Stimulated activated CD8-positive, alpha-beta memory T cell treated with anti-CD3 and anti-CD28 coated beads, Interleukin-15, amount 100 ng/mL, for 1 hour (primary cell): ENCODE data around the gene OAF.
"Not testable (repeated sequence)": the region's sequence is repeated elsewhere in the genome, so short reads cannot be mapped to it uniquely, and the experiment has no call there.

Experiments
- DNase-seq: peaks from one replicate; pipeline ENCODE4 v3.0.0-alpha.2; 2020; ENCODE audit warnings: low read depth

Gene OAF

DNA sequence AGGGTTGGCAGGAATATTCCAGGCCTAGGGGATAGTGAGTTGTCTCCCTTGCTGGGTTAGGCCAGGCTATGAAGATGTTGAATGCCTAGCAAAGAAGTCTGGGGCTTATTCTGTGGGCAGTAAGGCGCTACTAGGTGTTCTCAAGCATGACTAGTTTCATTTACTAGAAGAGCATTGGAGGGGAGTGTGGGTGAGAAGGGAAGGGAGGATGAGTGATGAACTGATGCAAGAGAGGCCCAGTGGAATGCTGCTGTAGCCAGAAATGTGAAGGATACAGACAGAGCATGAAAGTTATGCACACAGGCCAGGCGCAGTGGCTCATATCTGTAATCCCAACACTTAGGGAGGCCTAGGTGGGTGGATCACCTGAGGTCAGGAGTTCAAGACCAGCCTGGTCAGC lies 62.6 kb downstream of the OAF start:
- no peak for DNase-seq

DNA sequence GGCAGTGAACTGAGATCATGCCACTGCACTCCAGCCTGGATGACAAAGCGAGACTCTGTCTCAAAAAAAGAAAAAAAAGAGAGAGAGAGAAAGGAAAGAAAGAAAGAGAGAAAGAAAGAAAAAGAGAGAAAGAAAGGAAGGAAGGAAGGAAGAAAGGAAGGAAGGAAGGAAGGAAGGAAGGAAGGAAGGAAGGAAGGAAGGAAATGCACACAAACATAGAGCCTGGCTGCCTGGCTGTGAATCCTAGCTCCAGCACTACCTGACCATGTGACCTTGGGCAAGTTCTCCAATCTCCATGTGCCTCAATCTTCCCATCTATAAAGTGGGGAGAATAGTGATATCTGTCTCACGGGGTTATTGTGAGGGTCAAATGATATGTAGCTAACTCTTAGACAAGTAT lies 63.1 kb downstream of the OAF start:
- DNase-seq, result not testable (repeated sequence)

DNA sequence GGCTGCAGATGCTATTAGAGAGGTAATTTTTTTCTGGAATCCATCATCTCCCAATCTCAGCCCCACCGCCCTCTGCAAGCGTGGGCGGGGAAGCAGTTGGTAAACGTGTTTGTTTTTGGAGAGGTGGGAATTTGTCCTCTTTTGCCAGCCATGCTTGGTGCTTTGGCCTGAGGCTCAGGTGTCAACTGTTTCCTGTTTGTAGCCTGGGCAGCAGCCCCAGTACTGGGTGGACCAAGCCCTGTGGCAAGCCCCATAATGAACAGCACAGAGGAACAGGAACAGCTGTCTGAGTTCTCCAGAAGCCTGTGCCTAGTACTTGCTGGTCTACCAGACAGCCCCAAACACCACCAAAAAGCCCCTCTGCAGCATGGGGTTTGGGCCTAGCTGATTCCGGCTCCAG lies 68.7 kb downstream of the OAF start:
- no peak for DNase-seq
